BE2C (cell line): Measurements from ENCODE around the gene NDST1.

Experiments used
- DNase-seq: peaks from one replicate; pipeline ENCODE4 v3.0.0-alpha.2; 2020
- H3K27me3 ChIP-seq: fragments of 250-450 bp; sonication (Bioruptor Pico); 2 replicates; pipeline ENCODE4 v1.5.1; 2020; ENCODE audit warnings: mild to moderate bottlenecking
- H3K36me3 ChIP-seq: fragments of 250-450 bp; sonication (Bioruptor Pico); 2 replicates; pipeline ENCODE4 v1.5.1; 2020; ENCODE audit warnings: mild to moderate bottlenecking
- H3K4me1 ChIP-seq: fragments of 250-450 bp; sonication (Bioruptor Pico); 2 replicates; pipeline ENCODE4 v1.5.1; 2020
- H3K4me3 ChIP-seq: 2 replicates; pipeline ENCODE4 v1.5.1; 2011; ENCODE audit warnings: low read depth, low read length
- H3K9me3 ChIP-seq: fragments of 250-450 bp; sonication (Bioruptor Pico); 2 replicates; pipeline ENCODE4 v1.5.1; 2020
- TF ChIP-seq, protein P1 (sequence below): IDR thresholded peaks from 2 replicates; pipeline ENCODE4 v1.5.1; 2012; ENCODE audit warnings: mild to moderate bottlenecking, low read depth, low read length

The NDST1 gene

GRCh38 chr5:150527808-150528207, 19.9 kb downstream of the NDST1 start:
- Histone ChIP-seq H3K27me3 (no peaks in the 10 kb centered on the region), H3K36me3 (peaks cover 26% of the 10 kb centered on the region), H3K4me1 (no peaks in the 10 kb centered on the region; the same call in 1 of the 2 replicates), H3K4me3 (no peak overlapping the region), H3K9me3 (no peaks in the 10 kb centered on the region)
- TF ChIP-seq, protein P1, sequence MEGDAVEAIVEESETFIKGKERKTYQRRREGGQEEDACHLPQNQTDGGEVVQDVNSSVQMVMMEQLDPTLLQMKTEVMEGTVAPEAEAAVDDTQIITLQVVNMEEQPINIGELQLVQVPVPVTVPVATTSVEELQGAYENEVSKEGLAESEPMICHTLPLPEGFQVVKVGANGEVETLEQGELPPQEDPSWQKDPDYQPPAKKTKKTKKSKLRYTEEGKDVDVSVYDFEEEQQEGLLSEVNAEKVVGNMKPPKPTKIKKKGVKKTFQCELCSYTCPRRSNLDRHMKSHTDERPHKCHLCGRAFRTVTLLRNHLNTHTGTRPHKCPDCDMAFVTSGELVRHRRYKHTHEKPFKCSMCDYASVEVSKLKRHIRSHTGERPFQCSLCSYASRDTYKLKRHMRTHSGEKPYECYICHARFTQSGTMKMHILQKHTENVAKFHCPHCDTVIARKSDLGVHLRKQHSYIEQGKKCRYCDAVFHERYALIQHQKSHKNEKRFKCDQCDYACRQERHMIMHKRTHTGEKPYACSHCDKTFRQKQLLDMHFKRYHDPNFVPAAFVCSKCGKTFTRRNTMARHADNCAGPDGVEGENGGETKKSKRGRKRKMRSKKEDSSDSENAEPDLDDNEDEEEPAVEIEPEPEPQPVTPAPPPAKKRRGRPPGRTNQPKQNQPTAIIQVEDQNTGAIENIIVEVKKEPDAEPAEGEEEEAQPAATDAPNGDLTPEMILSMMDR, result no peak
- no peak for DNase-seq

DNA sequence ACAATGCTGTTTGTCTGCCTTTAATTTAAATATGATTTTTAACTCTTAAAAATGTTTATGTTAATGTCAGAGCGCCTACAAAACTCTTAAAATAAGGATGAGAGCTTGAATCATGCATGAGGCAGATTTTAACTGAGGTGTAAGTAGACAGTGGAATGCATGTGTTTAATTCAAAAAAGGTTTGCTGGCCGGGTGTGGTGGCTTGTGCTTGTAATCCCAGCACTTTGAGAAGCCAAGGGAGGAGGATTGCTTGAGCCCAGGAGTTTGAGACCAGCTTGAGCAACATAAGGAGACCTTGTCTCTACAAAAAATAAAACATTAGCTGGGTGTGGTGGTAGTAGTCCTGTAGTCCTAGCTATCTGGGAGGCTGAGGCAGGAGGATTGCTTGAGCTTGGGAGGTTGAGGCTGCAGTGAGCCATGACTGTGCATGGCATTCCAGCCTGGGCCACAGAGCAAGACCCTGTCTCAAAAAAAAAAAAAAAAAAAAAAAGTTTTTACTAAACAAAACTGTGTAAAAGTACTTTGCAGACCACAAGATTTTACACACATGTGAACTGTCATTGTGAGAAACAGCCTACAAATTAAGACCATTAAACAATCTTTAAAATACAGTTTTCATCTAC, 21.1 kb downstream of the NDST1 start:
- TF ChIP-seq, protein P1, result no peak
- H3K4me3 ChIP-seq, result no peak overlapping the region
- no peaks in the 10 kb centered on the region for H3K27me3 ChIP-seq
- peaks cover 35% of the 10 kb centered on the region for H3K36me3 ChIP-seq
- DNase-seq, result no peak
- no peaks in the 10 kb centered on the region for H3K4me1 ChIP-seq
- no peaks in the 10 kb centered on the region for H3K9me3 ChIP-seq

DNA sequence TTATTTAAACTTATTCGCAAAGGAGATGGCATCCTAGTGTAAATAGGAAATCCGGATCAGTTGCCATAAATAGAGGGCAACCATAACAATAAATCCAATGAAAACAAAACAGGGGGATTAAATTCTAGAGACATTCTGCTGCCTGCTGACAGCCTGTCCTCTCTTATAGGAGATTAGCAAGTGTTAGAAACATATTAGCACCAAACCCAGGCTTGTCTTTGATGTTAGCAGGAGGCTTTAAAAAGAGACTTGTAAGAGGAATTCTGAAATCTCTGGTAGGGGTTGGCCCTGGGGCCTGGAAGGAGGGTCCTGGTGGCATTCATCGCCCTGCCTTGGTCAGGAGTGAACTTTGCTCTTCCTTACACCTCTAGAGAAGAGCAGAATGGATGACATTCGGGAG, 21.6 kb downstream of the NDST1 start:
- H3K36me3 ChIP-seq, result peaks cover 40% of the 10 kb centered on the region
- TF ChIP-seq, protein P1, result no peak
- no peaks in the 10 kb centered on the region for H3K9me3 ChIP-seq
- no peak for DNase-seq
- no peaks in the 10 kb centered on the region for H3K4me1 ChIP-seq
- no peaks in the 10 kb centered on the region for H3K27me3 ChIP-seq
- no peak overlapping the region for H3K4me3 ChIP-seq

DNA sequence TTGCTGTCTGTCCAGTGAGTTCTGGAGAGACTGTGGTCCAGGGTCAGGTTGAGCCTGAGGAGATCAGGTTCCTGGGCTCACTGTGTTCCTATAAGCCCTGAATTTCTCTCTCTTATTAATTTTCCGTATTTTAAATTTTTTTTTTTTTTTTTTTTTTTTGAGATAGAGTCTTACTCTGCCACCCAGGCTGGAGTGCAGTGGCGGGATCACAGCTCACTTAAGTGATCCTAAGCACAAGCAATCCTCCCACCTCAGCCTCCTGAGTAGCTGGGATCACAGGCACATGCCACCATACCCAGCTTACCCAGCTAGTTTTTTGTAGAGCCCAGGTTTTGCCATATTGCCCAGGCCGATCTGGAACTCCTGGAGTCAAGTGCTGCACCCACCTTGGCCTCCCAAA, 22.5 kb downstream of the NDST1 start:
- Histone ChIP-seq H3K27me3 (no peaks in the 10 kb centered on the region), H3K4me3 (no peak overlapping the region), H3K9me3 (no peaks in the 10 kb centered on the region), H3K36me3 (peaks cover 49% of the 10 kb centered on the region), H3K4me1 (no peaks in the 10 kb centered on the region)
- DNase-seq, result no peak
- TF ChIP-seq, protein P1, result no peak

- TF ChIP-seq, protein P1, result no peak
- Histone ChIP-seq H3K4me3 (no peak overlapping the region), H3K4me1 (no peaks in the 10 kb centered on the region), H3K27me3 (no peaks in the 10 kb centered on the region), H3K9me3 (no peaks in the 10 kb centered on the region), H3K36me3 (peaks cover 55% of the 10 kb centered on the region)
- DNase-seq, result no peak
These were observed 23.1 kb downstream of the NDST1 start for GRCh38 chr5:150530951-150531588.

- no peak for DNase-seq
- TF ChIP-seq, protein P1, result no peak
- Histone ChIP-seq H3K36me3 (peaks cover 58% of the 10 kb centered on the region), H3K4me3 (no peak overlapping the region), H3K27me3 (no peaks in the 10 kb centered on the region), H3K9me3 (no peaks in the 10 kb centered on the region), H3K4me1 (no peaks in the 10 kb centered on the region)
These were observed 23.8 kb downstream of the NDST1 start for GRCh38 chr5:150531686-150532085.
